IMR-90 (cell line): ENCODE results near the gene MKRN2OS. TPM values are rescaled to one million over a fixed set of nuclear protein-coding genes. Genes with fewer than 3 reads are reported as not detected.
A peak's percentile ranks its signal among the peaks of the same experiment; 100 is the strongest.

Source experiments
- ATAC-seq: fragments of 200-7000 bp; cut with Tn5 transposase; 2 replicates; pipeline ENCODE4 v1.9.1; 2020; ENCODE audit warnings: low read depth, mild to moderate bottlenecking, moderate library complexity
- BruUV-seq: library from RNA; stranded (reverse); fragments of 400-500 nt; replicated peaks from 2 replicates; lab custom pipeline; 2021; lab: Mats Ljungman, UMichigan
- CTCF ChIA-PET: fragments of 300-600 bp; formaldehyde crosslinking; extraction: SDS; loops from one replicate; lab custom pipeline; 2021; ENCODE audit warnings: antibody characterized with exemption; lab: Yijun Ruan, JAX
- POLR2A ChIA-PET: fragments of 300-600 bp; sonication (Branson Sonifier 250); formaldehyde crosslinking; loops from one replicate; lab custom pipeline; 2022; ENCODE audit warnings: antibody characterized with exemption; ENCODE audit not compliant: unreplicated experiment; lab: Charles Lee
- DNase-seq: peaks from one replicate; pipeline ENCODE4 v3.0.0; 2013
- H2AFZ ChIP-seq: replicated peaks from 2 replicates; pipeline ENCODE3; 2013; ENCODE audit warnings: low read length, mild to moderate bottlenecking; ENCODE audit not compliant: poor library complexity
- H2AK5ac ChIP-seq: 2 replicates; pipeline ENCODE4 v1.6.1; 2013; ENCODE audit warnings: low read depth, low read length, inconsistent platforms
- H2AK9ac ChIP-seq: replicated peaks from 2 replicates; pipeline ENCODE3; 2013; ENCODE audit warnings: mild to moderate bottlenecking, low read depth, low read length, moderate library complexity; ENCODE audit not compliant: poor library complexity
- H2BK120ac ChIP-seq: 2 replicates; pipeline ENCODE4 v1.6.1; 2013; ENCODE audit warnings: low read depth, low read length, inconsistent platforms
- H2BK15ac ChIP-seq: 3 replicates; pipeline ENCODE4 v1.6.1; 2013; ENCODE audit warnings: low read depth, low read length, inconsistent platforms
- H2BK20ac ChIP-seq: 2 replicates; pipeline ENCODE4 v1.6.1; 2013; ENCODE audit warnings: low read depth, mild to moderate bottlenecking, inconsistent platforms, low read length, moderate library complexity
- H2BK5ac ChIP-seq: 2 replicates; pipeline ENCODE4 v1.6.1; 2013; ENCODE audit warnings: mild to moderate bottlenecking, low read depth, low read length, inconsistent platforms; ENCODE audit not compliant: poor library complexity, severe bottlenecking
- H3K14ac ChIP-seq: replicated peaks from 2 replicates; pipeline ENCODE4 v1.6.1; 2013; ENCODE audit warnings: low read depth, low read length, inconsistent platforms
- H3K18ac ChIP-seq: 2 replicates; pipeline ENCODE4 v1.6.1; 2013; ENCODE audit warnings: low read depth, low read length, control low read depth
- H3K23ac ChIP-seq: 2 replicates; pipeline ENCODE4 v1.6.1; 2013; ENCODE audit warnings: low read depth, low read length, inconsistent platforms
- H3K27ac ChIP-seq: 2 replicates; pipeline ENCODE4 v1.5.1; 2013; ENCODE audit warnings: mild to moderate bottlenecking, control low read depth, low read length; ENCODE audit not compliant: insufficient read depth
- H3K27me3 ChIP-seq: 2 replicates; pipeline ENCODE4 v1.6.1; 2013; ENCODE audit warnings: low read length; ENCODE audit not compliant: control insufficient read depth, insufficient read depth
- H3K36me3 ChIP-seq: 2 replicates; pipeline ENCODE4 v1.6.1; 2013; ENCODE audit warnings: low read length, mixed read lengths; ENCODE audit not compliant: control insufficient read depth, insufficient read depth
- H3K4ac ChIP-seq: 2 replicates; pipeline ENCODE4 v1.6.1; 2013; ENCODE audit warnings: low read depth, low read length, inconsistent platforms
- H3K4me1 ChIP-seq: 2 replicates; pipeline ENCODE4 v1.6.1; 2013; ENCODE audit warnings: low read length, mixed read lengths; ENCODE audit not compliant: control insufficient read depth, insufficient read depth
- H3K4me2 ChIP-seq: 2 replicates; pipeline ENCODE4 v1.6.1; 2013; ENCODE audit warnings: low read depth, mild to moderate bottlenecking, control low read depth, low read length, moderate library complexity
- H3K4me3 ChIP-seq: 2 replicates; pipeline ENCODE4 v1.5.1; 2013; ENCODE audit warnings: low read depth, mild to moderate bottlenecking, control low read depth, low read length, moderate library complexity; ENCODE audit not compliant: insufficient read depth
- H3K56ac ChIP-seq: 2 replicates; pipeline ENCODE4 v1.6.1; 2013; ENCODE audit warnings: low read length, inconsistent platforms; ENCODE audit not compliant: insufficient read depth; ENCODE audit errors: extremely low read depth
- H3K79me1 ChIP-seq, 2 experiments: 2 replicates each; pipeline ENCODE4 v1.6.1; 2013; ENCODE audit warnings: low read length in 2 of 2, inconsistent platforms in 1 of 2, low read depth in 1 of 2
- H3K9ac ChIP-seq: 2 replicates; pipeline ENCODE4 v1.6.1; 2013; ENCODE audit warnings: low read depth, low read length, control low read depth
- H3K9me1 ChIP-seq: 2 replicates; pipeline ENCODE4 v1.6.1; 2013; ENCODE audit warnings: low read length, inconsistent platforms; ENCODE audit not compliant: insufficient read depth
- H3K9me3 ChIP-seq: 2 replicates; pipeline ENCODE4 v1.6.1; 2013; ENCODE audit warnings: low read length; ENCODE audit not compliant: control insufficient read depth, insufficient read depth
- H4K20me1 ChIP-seq: 2 replicates; pipeline ENCODE4 v1.6.1; 2013; ENCODE audit warnings: low read length, inconsistent platforms; ENCODE audit not compliant: insufficient read depth
- H4K5ac ChIP-seq: 2 replicates; pipeline ENCODE4 v1.6.1; 2013; ENCODE audit warnings: mild to moderate bottlenecking, low read depth, low read length, control low read depth
- H4K8ac ChIP-seq, 2 experiments: 2 replicates each; pipeline ENCODE4 v1.6.1; 2013; ENCODE audit warnings: low read depth in 2 of 2, low read length in 2 of 2, control low read depth in 1 of 2, inconsistent platforms in 1 of 2
- H4K91ac ChIP-seq: 2 replicates; pipeline ENCODE4 v1.6.1; 2013; ENCODE audit warnings: low read depth, low read length, inconsistent platforms; ENCODE audit not compliant: insufficient read depth
- ELK1 ChIP-seq: fragments of 150-350 bp; IDR thresholded peaks from 2 replicates; pipeline ENCODE4 v1.6.1; 2016; ENCODE audit warnings: low read depth, mild to moderate bottlenecking, low read length, moderate library complexity, borderline replicate concordance
- MAZ ChIP-seq: IDR thresholded peaks from 2 replicates; pipeline ENCODE4 v1.6.1; 2012; ENCODE audit warnings: low read depth, mild to moderate bottlenecking, low read length, improper control_type of control experiment, moderate library complexity, borderline replicate concordance
- RAD21 ChIP-seq: IDR thresholded peaks from 2 replicates; pipeline ENCODE4 v1.6.1; 2012; ENCODE audit warnings: low read length, improper control_type of control experiment
- SMC3 ChIP-seq: fragments of 150-350 bp; IDR thresholded peaks from 2 replicates; pipeline ENCODE4 v1.6.1; 2016; ENCODE audit warnings: low read depth, mild to moderate bottlenecking, antibody characterized with exemption, low read length, moderate library complexity
- WGBS, 2 experiments: methylation state at CpG; one replicate each; pipeline versions ENCODE4 v1.1.5 to v1.1.7; 2013; ENCODE audit warnings: missing lambda C conversion rate in 2 of 2; ENCODE audit not compliant: insufficient read length in 1 of 2; ENCODE audit errors: extremely low coverage in 2 of 2; 5-methylcytosine and 5-hydroxymethylcytosine counted together
- dilution Hi-C: fragments of 300-500 bp; cut with HindIII; formaldehyde crosslinking; loops from one replicate; pipeline ENCODE4 v1.14.3; 2018; ENCODE audit warnings: low sequenced_read_pairs; ENCODE audit not compliant: unreplicated experiment
- in situ Hi-C: fragments of 300-500 bp; cut with MboI; formaldehyde crosslinking; loops from 3 replicates; pipeline ENCODE4 v1.14.3; 2019; ENCODE audit warnings: low sequenced_read_pairs, inconsistent platforms, mixed read lengths
- intact Hi-C: fragments of 100-400 bp; cut with micrococcal nuclease; formaldehyde crosslinking; loops from 2 replicates; pipeline ENCODE4 v1.10.0; 2022
- polyA plus RNA-seq, 3 experiments: library from polyadenylated mRNA; depleted of rRNA; stranded (reverse); fragments of >200 nt; gene quantifications; 2 replicates each; pipeline ENCODE4 v1.2.3, GENCODE V29; 2012; ENCODE audit warnings: low replicate concordance in 1 of 3
- total RNA-seq: library from RNA; depleted of rRNA; stranded (reverse); fragments of >200 nt; gene quantifications from 2 replicates; pipeline ENCODE4 v1.2.3, GENCODE V29; 2012
- TF ChIP-seq, protein P1 (sequence below): conservative IDR thresholded peaks from 2 replicates; pipeline ENCODE4 v1.5.1; 2012; ENCODE audit warnings: mild to moderate bottlenecking, low read depth, low read length, improper control_type of control experiment

Gene MKRN2OS
- total and polyA plus RNA-seq, 2 of the 4 experiments (the other 2 are of a cell fraction), result not detected

DNA sequence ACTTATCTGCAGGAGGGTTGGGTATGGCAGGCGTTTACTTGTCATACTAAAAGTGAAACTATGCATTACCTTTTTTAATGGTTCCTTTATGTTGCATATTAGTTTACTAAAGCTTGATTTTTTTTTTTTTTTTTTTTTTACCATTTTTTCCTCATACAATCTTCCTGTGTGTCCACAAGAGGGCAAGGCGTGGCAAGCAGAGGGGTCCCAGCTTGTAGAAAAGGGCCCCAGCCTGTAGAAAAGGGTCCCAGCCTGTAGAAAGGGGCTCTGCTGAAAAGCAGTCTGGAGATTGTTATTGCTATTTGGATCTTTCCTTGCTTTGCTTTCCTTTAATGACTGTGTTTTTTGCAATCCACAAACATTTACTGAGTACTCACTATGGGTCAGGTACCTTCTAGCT, 33.4 kb upstream of the MKRN2OS start:
- H2BK15ac ChIP-seq, result no peak overlapping the region
- H2AK9ac ChIP-seq, result no peak overlapping the region
- no peak overlapping the region for H2BK120ac ChIP-seq
- H2BK5ac ChIP-seq, result no peak overlapping the region
- peaks cover 53% of the 10 kb centered on the region for H3K36me3 ChIP-seq
- H3K14ac ChIP-seq, result no peak overlapping the region
- no peak overlapping the region for H3K23ac ChIP-seq
- no peak overlapping the region for H3K27ac ChIP-seq
- TF ChIP-seq SMC3 (peak; percentile 12; the same call in 1 of the 2 replicates), ELK1 (no peak), RAD21 (0 out of 2 replicates have a peak, but pooled peaks have one; percentile 5), MAZ (no peak)
- TF ChIP-seq, protein P1, sequence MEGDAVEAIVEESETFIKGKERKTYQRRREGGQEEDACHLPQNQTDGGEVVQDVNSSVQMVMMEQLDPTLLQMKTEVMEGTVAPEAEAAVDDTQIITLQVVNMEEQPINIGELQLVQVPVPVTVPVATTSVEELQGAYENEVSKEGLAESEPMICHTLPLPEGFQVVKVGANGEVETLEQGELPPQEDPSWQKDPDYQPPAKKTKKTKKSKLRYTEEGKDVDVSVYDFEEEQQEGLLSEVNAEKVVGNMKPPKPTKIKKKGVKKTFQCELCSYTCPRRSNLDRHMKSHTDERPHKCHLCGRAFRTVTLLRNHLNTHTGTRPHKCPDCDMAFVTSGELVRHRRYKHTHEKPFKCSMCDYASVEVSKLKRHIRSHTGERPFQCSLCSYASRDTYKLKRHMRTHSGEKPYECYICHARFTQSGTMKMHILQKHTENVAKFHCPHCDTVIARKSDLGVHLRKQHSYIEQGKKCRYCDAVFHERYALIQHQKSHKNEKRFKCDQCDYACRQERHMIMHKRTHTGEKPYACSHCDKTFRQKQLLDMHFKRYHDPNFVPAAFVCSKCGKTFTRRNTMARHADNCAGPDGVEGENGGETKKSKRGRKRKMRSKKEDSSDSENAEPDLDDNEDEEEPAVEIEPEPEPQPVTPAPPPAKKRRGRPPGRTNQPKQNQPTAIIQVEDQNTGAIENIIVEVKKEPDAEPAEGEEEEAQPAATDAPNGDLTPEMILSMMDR, result peak; percentile 25; the same call in 1 of the 2 replicates
- H3K9me3 ChIP-seq, result no peaks in the 10 kb centered on the region
- peaks cover 48% of the 10 kb centered on the region for H4K20me1 ChIP-seq
- no peak overlapping the region for H3K4me3 ChIP-seq
- no peak overlapping the region for H4K8ac ChIP-seq
- H3K9me1 ChIP-seq, result peaks cover 22% of the 10 kb centered on the region
- H2BK20ac ChIP-seq, result no peak overlapping the region
- DNase-seq, result no peak
- no peak overlapping the region for H3K4me2 ChIP-seq
- peaks cover 27 to 79% of the 10 kb centered on the region in 2 experiments for H3K79me1 ChIP-seq
- CTCF ChIA-PET, result no interaction called here
- peaks cover 25% of the 10 kb centered on the region for H3K4me1 ChIP-seq
- ATAC-seq, result no peak
- H3K18ac ChIP-seq, result no peak overlapping the region
- POLR2A ChIA-PET, result interaction anchor here (0.5 to 0.6 kb wide), 2 partner anchors 18 to 196 kb away, joined by 3 to 4 read pairs; no protein-coding TSS in a partner anchor
- no peak overlapping the region for H4K91ac ChIP-seq
- in situ Hi-C loops (no loop called here), dilution Hi-C loops (no loop called here), intact Hi-C loops (loop anchor here (5.0 kb wide), 1 partner anchor 441 kb away; no protein-coding TSS in a partner anchor)
- no peak overlapping the region for H4K5ac ChIP-seq
- WGBS, 2 experiments, result no CpG with 5 or more reads among the region's 2 CpGs
- BruUV-seq, result no TSS peak
- no peaks in the 10 kb centered on the region for H3K27me3 ChIP-seq
- no peak overlapping the region for H3K9ac ChIP-seq
- no peak overlapping the region for H3K56ac ChIP-seq
- H2AK5ac ChIP-seq, result no peak overlapping the region
- H2AFZ ChIP-seq, result no peak overlapping the region
- H3K4ac ChIP-seq, result no peak overlapping the region
